IMR-90 (cell line): ENCODE data around the gene GLP2R. TPM values are rescaled to one million over a fixed set of nuclear protein-coding genes. Genes with fewer than 3 reads are reported as not detected.

ENCODE experiments used
- ATAC-seq: fragments of 200-7000 bp; cut with Tn5 transposase; 2 replicates; pipeline ENCODE4 v1.9.1; 2020; ENCODE audit warnings: low read depth, mild to moderate bottlenecking, moderate library complexity
- BruUV-seq: library from RNA; stranded (reverse); fragments of 400-500 nt; replicated peaks from 2 replicates; lab custom pipeline; 2021; lab: Mats Ljungman, UMichigan
- CTCF ChIA-PET: fragments of 300-600 bp; formaldehyde crosslinking; extraction: SDS; loops from one replicate; lab custom pipeline; 2021; ENCODE audit warnings: antibody characterized with exemption; lab: Yijun Ruan, JAX
- POLR2A ChIA-PET: fragments of 300-600 bp; sonication (Branson Sonifier 250); formaldehyde crosslinking; loops from one replicate; lab custom pipeline; 2022; ENCODE audit warnings: antibody characterized with exemption; ENCODE audit not compliant: unreplicated experiment; lab: Charles Lee
- DNase-seq: peaks from one replicate; pipeline ENCODE4 v3.0.0; 2013
- H2AFZ ChIP-seq: replicated peaks from 2 replicates; pipeline ENCODE3; 2013; ENCODE audit warnings: low read length, mild to moderate bottlenecking; ENCODE audit not compliant: poor library complexity
- H2AK5ac ChIP-seq: 2 replicates; pipeline ENCODE4 v1.6.1; 2013; ENCODE audit warnings: low read depth, low read length, inconsistent platforms
- H2AK9ac ChIP-seq: replicated peaks from 2 replicates; pipeline ENCODE3; 2013; ENCODE audit warnings: mild to moderate bottlenecking, low read depth, low read length, moderate library complexity; ENCODE audit not compliant: poor library complexity
- H2BK120ac ChIP-seq: 2 replicates; pipeline ENCODE4 v1.6.1; 2013; ENCODE audit warnings: low read depth, low read length, inconsistent platforms
- H2BK15ac ChIP-seq: 3 replicates; pipeline ENCODE4 v1.6.1; 2013; ENCODE audit warnings: low read depth, low read length, inconsistent platforms
- H2BK20ac ChIP-seq: 2 replicates; pipeline ENCODE4 v1.6.1; 2013; ENCODE audit warnings: low read depth, mild to moderate bottlenecking, inconsistent platforms, low read length, moderate library complexity
- H2BK5ac ChIP-seq: 2 replicates; pipeline ENCODE4 v1.6.1; 2013; ENCODE audit warnings: mild to moderate bottlenecking, low read depth, low read length, inconsistent platforms; ENCODE audit not compliant: poor library complexity, severe bottlenecking
- H3K14ac ChIP-seq: replicated peaks from 2 replicates; pipeline ENCODE4 v1.6.1; 2013; ENCODE audit warnings: low read depth, low read length, inconsistent platforms
- H3K18ac ChIP-seq: 2 replicates; pipeline ENCODE4 v1.6.1; 2013; ENCODE audit warnings: low read depth, low read length, control low read depth
- H3K23ac ChIP-seq: 2 replicates; pipeline ENCODE4 v1.6.1; 2013; ENCODE audit warnings: low read depth, low read length, inconsistent platforms
- H3K27ac ChIP-seq: 2 replicates; pipeline ENCODE4 v1.5.1; 2013; ENCODE audit warnings: mild to moderate bottlenecking, control low read depth, low read length; ENCODE audit not compliant: insufficient read depth
- H3K27me3 ChIP-seq: 2 replicates; pipeline ENCODE4 v1.6.1; 2013; ENCODE audit warnings: low read length; ENCODE audit not compliant: control insufficient read depth, insufficient read depth
- H3K36me3 ChIP-seq: 2 replicates; pipeline ENCODE4 v1.6.1; 2013; ENCODE audit warnings: low read length, mixed read lengths; ENCODE audit not compliant: control insufficient read depth, insufficient read depth
- H3K4ac ChIP-seq: 2 replicates; pipeline ENCODE4 v1.6.1; 2013; ENCODE audit warnings: low read depth, low read length, inconsistent platforms
- H3K4me1 ChIP-seq: 2 replicates; pipeline ENCODE4 v1.6.1; 2013; ENCODE audit warnings: low read length, mixed read lengths; ENCODE audit not compliant: control insufficient read depth, insufficient read depth
- H3K4me2 ChIP-seq: 2 replicates; pipeline ENCODE4 v1.6.1; 2013; ENCODE audit warnings: low read depth, mild to moderate bottlenecking, control low read depth, low read length, moderate library complexity
- H3K4me3 ChIP-seq: 2 replicates; pipeline ENCODE4 v1.5.1; 2013; ENCODE audit warnings: low read depth, mild to moderate bottlenecking, control low read depth, low read length, moderate library complexity; ENCODE audit not compliant: insufficient read depth
- H3K56ac ChIP-seq: 2 replicates; pipeline ENCODE4 v1.6.1; 2013; ENCODE audit warnings: low read length, inconsistent platforms; ENCODE audit not compliant: insufficient read depth; ENCODE audit errors: extremely low read depth
- H3K79me1 ChIP-seq, 2 experiments: 2 replicates each; pipeline ENCODE4 v1.6.1; 2013; ENCODE audit warnings: low read length in 2 of 2, inconsistent platforms in 1 of 2, low read depth in 1 of 2
- H3K9ac ChIP-seq: 2 replicates; pipeline ENCODE4 v1.6.1; 2013; ENCODE audit warnings: low read depth, low read length, control low read depth
- H3K9me1 ChIP-seq: 2 replicates; pipeline ENCODE4 v1.6.1; 2013; ENCODE audit warnings: low read length, inconsistent platforms; ENCODE audit not compliant: insufficient read depth
- H3K9me3 ChIP-seq: 2 replicates; pipeline ENCODE4 v1.6.1; 2013; ENCODE audit warnings: low read length; ENCODE audit not compliant: control insufficient read depth, insufficient read depth
- H4K20me1 ChIP-seq: 2 replicates; pipeline ENCODE4 v1.6.1; 2013; ENCODE audit warnings: low read length, inconsistent platforms; ENCODE audit not compliant: insufficient read depth
- H4K5ac ChIP-seq: 2 replicates; pipeline ENCODE4 v1.6.1; 2013; ENCODE audit warnings: mild to moderate bottlenecking, low read depth, low read length, control low read depth
- H4K8ac ChIP-seq, 2 experiments: 2 replicates each; pipeline ENCODE4 v1.6.1; 2013; ENCODE audit warnings: low read depth in 2 of 2, low read length in 2 of 2, control low read depth in 1 of 2, inconsistent platforms in 1 of 2
- H4K91ac ChIP-seq: 2 replicates; pipeline ENCODE4 v1.6.1; 2013; ENCODE audit warnings: low read depth, low read length, inconsistent platforms; ENCODE audit not compliant: insufficient read depth
- NFE2L2 ChIP-seq: fragments of 150-350 bp; IDR thresholded peaks from 2 replicates; pipeline ENCODE4 v1.6.1; 2016; ENCODE audit warnings: low read depth, mild to moderate bottlenecking, low read length
- WGBS, 2 experiments: methylation state at CpG; one replicate each; pipeline versions ENCODE4 v1.1.5 to v1.1.7; 2013; ENCODE audit warnings: missing lambda C conversion rate in 2 of 2; ENCODE audit not compliant: insufficient read length in 1 of 2; ENCODE audit errors: extremely low coverage in 2 of 2; 5-methylcytosine and 5-hydroxymethylcytosine counted together
- dilution Hi-C: fragments of 300-500 bp; cut with HindIII; formaldehyde crosslinking; loops from one replicate; pipeline ENCODE4 v1.14.3; 2018; ENCODE audit warnings: low sequenced_read_pairs; ENCODE audit not compliant: unreplicated experiment
- in situ Hi-C: fragments of 300-500 bp; cut with MboI; formaldehyde crosslinking; loops from 3 replicates; pipeline ENCODE4 v1.14.3; 2019; ENCODE audit warnings: low sequenced_read_pairs, inconsistent platforms, mixed read lengths
- intact Hi-C: fragments of 100-400 bp; cut with micrococcal nuclease; formaldehyde crosslinking; loops from 2 replicates; pipeline ENCODE4 v1.10.0; 2022
- polyA plus RNA-seq, 3 experiments: library from polyadenylated mRNA; depleted of rRNA; stranded (reverse); fragments of >200 nt; gene quantifications; 2 replicates each; pipeline ENCODE4 v1.2.3, GENCODE V29; 2012; ENCODE audit warnings: low replicate concordance in 1 of 3
- total RNA-seq: library from RNA; depleted of rRNA; stranded (reverse); fragments of >200 nt; gene quantifications from 2 replicates; pipeline ENCODE4 v1.2.3, GENCODE V29; 2012

The GLP2R gene
- total and polyA plus RNA-seq, 2 of the 4 experiments (the other 2 are of a cell fraction) = 0.07 TPM; not detected in 1

- no peak overlapping the region for H3K14ac ChIP-seq
- H2BK20ac ChIP-seq = no peak overlapping the region
- CTCF ChIA-PET = interaction anchor here (1.3 kb wide), 1 partner anchor 680 kb away, joined by 3 read pairs; no protein-coding TSS in a partner anchor
- H3K9ac ChIP-seq = no peak overlapping the region
- H2AK9ac ChIP-seq = no peak overlapping the region
- H2AFZ ChIP-seq = no peak overlapping the region
- no peak overlapping the region for H3K27ac ChIP-seq
- no peaks in the 10 kb centered on the region for H3K27me3 ChIP-seq
- DNase-seq (no peak), ATAC-seq (no peak)
- H2BK120ac ChIP-seq = no peak overlapping the region
- H3K9me1 ChIP-seq = peaks cover 5% of the 10 kb centered on the region; the same call in 1 of the 2 replicates
- in situ Hi-C loops = no loop called here
- no peak overlapping the region for H3K23ac ChIP-seq
- H3K4me2 ChIP-seq = no peak overlapping the region
- H3K4ac ChIP-seq = no peak overlapping the region
- dilution Hi-C loops = no loop called here
- no peak overlapping the region for H4K91ac ChIP-seq
- peaks cover 3% of the 10 kb centered on the region; the same call in 1 of the 2 replicates for H3K36me3 ChIP-seq
- no peak overlapping the region for H4K5ac ChIP-seq
- no peak for TF ChIP-seq NFE2L2
- no peak overlapping the region for H2BK15ac ChIP-seq
- no peak overlapping the region for H3K18ac ChIP-seq
- no peak overlapping the region for H4K8ac ChIP-seq
- WGBS, 2 experiments = no CpG with 5 or more reads among the region's 7 CpGs
- no peaks in the 10 kb centered on the region for H3K79me1 ChIP-seq
- BruUV-seq = no TSS peak
- H2BK5ac ChIP-seq = no peak overlapping the region
- no peak overlapping the region for H2AK5ac ChIP-seq
- no peaks in the 10 kb centered on the region for H4K20me1 ChIP-seq
- no peak overlapping the region for H3K56ac ChIP-seq
- intact Hi-C loops = no loop called here
- H3K4me1 ChIP-seq = no peaks in the 10 kb centered on the region; the same call in 1 of the 2 replicates
- no peak overlapping the region for H3K4me3 ChIP-seq
- peaks cover 6% of the 10 kb centered on the region for H3K9me3 ChIP-seq
- POLR2A ChIA-PET = no interaction called here
These were observed 108.6 kb downstream of the GLP2R start for GRCh38 chr17:9934331-9934730.
